A549 (cell line): Measurements from ENCODE around the gene DCTD.

ENCODE experiments used
- FOSL2 ChIP-seq, 2 experiments: fragments of 450-650 bp in 1 of 2; fragments of >200 bp in 1 of 2; sonication (Bioruptor Twin) in 1 of 2; formaldehyde crosslinking; IDR thresholded peaks; 2 replicates each; pipeline versions ENCODE4 v1.5.0 to v1.6.1; 2016 to 2020; ENCODE audit warnings: mild to moderate bottlenecking in 1 of 2, moderate library complexity in 1 of 2
- MYC ChIP-seq: IDR thresholded peaks from 2 replicates; pipeline ENCODE4 v1.6.1; 2012; ENCODE audit warnings: mild to moderate bottlenecking, inconsistent platforms, low read length, improper control_type of control experiment, borderline replicate concordance
- RAD21 ChIP-seq, 2 experiments: fragments of >200 bp in 1 of 2; sonication (Bioruptor Twin) in 1 of 2; formaldehyde crosslinking in 1 of 2; IDR thresholded peaks in 1 of 2; conservative IDR thresholded peaks in 1 of 2; 2 replicates in 1 of 2; 3 replicates in 1 of 2; pipeline ENCODE4 v1.6.1; 2012 to 2018; ENCODE audit warnings: inconsistent platforms in 1 of 2
- TF ChIP-seq, protein P1 (sequence below): fragments of >200 bp; sonication (Bioruptor Twin); formaldehyde crosslinking; IDR thresholded peaks from 3 replicates; pipeline ENCODE4 v1.5.1; 2016
- TF ChIP-seq, protein P2 (sequence below): IDR thresholded peaks from 2 replicates; pipeline ENCODE4 v1.6.1; 2012
- TF ChIP-seq, protein P3 (sequence below): fragments of >200 bp; sonication (Bioruptor Twin); formaldehyde crosslinking; IDR thresholded peaks from 3 replicates; pipeline ENCODE4 v1.6.1; 2016

DNA sequence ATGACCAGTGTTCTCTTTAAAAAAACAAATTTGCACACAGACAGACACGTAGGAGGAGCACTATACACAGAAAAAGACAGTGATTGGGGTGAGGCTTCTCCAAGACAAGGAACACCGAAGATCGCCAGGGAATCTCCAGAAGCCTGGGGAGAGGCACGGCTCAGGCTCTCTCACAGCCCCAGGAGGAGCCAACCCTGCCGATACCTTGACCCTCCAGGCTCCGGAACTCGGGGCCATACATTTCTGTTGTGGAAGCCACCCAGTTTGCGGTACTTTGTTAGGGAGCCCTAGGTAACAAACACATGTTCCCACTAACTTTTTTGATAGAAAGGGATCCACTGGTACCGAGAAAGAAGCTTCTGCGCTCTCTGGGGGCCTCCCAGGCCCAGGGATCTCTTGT lies 55.8 kb downstream of the DCTD start:
- TF ChIP-seq RAD21 (conservative IDR thresholded peaks at IDR 0.05 in 1 of 2, IDR thresholded peaks at IDR 0.05 in 1 of 2) (no peak), FOSL2 (IDR thresholded peaks at IDR 0.05) (no peak), FOSL2 (CRISPR knock-in tag; IDR thresholded peaks at IDR 0.05) (no peak), MYC (no peak)
- TF ChIP-seq, protein P1, sequence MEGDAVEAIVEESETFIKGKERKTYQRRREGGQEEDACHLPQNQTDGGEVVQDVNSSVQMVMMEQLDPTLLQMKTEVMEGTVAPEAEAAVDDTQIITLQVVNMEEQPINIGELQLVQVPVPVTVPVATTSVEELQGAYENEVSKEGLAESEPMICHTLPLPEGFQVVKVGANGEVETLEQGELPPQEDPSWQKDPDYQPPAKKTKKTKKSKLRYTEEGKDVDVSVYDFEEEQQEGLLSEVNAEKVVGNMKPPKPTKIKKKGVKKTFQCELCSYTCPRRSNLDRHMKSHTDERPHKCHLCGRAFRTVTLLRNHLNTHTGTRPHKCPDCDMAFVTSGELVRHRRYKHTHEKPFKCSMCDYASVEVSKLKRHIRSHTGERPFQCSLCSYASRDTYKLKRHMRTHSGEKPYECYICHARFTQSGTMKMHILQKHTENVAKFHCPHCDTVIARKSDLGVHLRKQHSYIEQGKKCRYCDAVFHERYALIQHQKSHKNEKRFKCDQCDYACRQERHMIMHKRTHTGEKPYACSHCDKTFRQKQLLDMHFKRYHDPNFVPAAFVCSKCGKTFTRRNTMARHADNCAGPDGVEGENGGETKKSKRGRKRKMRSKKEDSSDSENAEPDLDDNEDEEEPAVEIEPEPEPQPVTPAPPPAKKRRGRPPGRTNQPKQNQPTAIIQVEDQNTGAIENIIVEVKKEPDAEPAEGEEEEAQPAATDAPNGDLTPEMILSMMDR = no peak
- TF ChIP-seq, protein P2, sequence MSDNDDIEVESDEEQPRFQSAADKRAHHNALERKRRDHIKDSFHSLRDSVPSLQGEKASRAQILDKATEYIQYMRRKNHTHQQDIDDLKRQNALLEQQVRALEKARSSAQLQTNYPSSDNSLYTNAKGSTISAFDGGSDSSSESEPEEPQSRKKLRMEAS = no peak
- TF ChIP-seq, protein P3, sequence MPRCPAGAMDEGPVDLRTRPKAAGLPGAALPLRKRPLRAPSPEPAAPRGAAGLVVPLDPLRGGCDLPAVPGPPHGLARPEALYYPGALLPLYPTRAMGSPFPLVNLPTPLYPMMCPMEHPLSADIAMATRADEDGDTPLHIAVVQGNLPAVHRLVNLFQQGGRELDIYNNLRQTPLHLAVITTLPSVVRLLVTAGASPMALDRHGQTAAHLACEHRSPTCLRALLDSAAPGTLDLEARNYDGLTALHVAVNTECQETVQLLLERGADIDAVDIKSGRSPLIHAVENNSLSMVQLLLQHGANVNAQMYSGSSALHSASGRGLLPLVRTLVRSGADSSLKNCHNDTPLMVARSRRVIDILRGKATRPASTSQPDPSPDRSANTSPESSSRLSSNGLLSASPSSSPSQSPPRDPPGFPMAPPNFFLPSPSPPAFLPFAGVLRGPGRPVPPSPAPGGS = no peak
